Islet of Langerhans (tissue), 1 donor: ENCODE results near the gene C9orf85.

ENCODE experiments used
- FAIRE-seq: peaks from one replicate; lab custom pipeline; 2011; peaks lifted over from hg19 to GRCh38; lab: Jason Lieb, UNC

The C9orf85 gene

GRCh38 chr9:71904076-71904475, 7.4 kb upstream of the C9orf85 start:
- no peak for FAIRE-seq

GRCh38 chr9:71908825-71909224, 2.6 kb upstream of the C9orf85 start:
- no peak for FAIRE-seq

DNA sequence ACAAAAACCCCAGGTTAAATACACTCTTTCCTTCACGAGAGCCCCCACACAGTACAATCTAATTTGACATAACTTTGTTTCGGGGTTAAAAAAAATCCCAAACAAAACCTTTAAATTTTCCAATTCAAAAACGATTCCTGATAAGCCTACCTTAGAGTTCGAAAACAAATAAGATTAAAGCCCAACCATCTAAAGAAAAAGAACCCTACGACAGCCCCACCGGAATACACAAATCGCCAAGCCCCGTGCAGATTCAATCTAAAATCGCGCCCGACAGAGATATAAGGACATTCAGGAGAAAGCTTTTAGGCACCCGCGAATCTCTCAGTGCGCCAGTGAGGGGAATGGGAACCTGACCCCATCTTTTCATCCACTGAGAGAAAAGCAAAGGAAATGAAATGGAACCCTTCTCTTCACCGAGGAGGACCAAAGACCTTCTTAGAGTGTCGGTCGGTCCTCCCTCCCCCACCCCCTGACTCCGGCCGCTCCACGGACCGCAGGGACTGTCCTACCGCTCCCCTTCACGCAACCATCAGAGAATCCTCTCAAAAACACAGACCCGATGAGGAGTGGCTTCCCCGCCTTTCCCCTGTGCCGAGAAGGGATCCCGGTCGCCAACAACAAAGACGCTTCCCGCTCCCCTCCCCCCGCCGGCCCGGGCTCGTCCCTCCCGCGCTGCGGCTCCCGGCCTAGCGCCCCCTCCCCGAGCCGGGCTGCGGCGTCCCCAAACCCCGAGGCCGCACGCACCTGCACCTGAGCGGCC, 1.4 kb upstream of the C9orf85 start:
- no peak for FAIRE-seq

GRCh38 chr9:71910650-71911060, 784 bp upstream of the C9orf85 start:
- no peak for FAIRE-seq

- no peak for FAIRE-seq
Measured at GRCh38 chr9:71911908-71912335, 483 bp downstream of the C9orf85 start.

GRCh38 chr9:71915495-71915894, 4.1 kb downstream of the C9orf85 start:
- FAIRE-seq = no peak

GRCh38 chr9:71916834-71917534, 5.5 kb downstream of the C9orf85 start:
- FAIRE-seq = no peak

DNA sequence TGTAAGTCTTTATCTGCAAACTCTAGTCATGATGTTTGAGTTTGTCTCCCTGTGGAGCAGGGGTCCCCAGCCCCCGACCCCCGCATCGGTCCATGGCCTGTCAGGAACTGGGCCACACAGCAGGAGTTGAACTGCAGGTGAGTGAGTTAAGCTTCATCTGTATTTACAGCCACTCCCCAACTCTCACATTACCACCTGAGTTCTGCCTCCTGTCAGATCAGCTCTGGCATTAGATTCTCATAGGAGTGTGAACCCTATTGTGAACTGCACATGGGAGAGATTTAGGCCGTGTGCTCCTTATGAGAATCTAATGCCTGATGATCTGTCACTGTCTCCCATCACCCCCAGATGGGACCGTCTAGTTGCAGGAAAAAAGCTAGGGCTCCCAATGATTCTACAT, 7.0 kb downstream of the C9orf85 start:
- no peak for FAIRE-seq

DNA sequence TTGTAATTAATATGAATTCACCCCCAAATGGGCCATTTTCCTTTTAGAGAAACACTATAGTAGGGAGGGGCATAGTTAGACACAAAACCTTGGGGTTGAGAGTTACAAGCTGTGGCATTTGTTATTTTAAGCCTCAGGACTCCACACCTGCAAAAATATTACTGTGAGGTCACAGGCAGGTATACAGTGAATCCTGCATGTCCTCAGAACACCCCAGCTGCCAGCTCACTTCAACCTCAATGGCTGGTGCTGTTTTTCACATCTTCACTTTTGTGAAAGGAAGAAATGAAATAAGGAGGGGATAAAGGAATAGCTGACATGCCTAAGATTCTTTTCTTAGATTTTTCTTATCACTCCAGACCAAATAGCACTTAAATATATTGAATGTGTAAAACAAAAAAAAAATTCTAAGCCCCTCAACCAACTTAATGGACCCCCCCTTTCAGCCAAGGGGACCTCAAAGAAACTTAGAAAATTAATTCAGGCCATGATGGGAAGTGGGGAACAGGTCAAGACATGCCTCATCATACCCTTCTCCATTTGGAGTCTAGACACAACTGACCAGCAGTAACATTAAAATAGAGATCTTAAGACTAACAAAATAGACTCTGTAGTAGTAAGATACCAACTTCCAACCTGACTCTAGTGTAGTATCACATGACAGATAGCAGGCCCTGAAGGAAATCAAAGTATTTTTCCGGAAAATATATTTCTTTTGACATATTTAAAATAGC, 9.2 kb downstream of the C9orf85 start:
- no peak for FAIRE-seq

GRCh38 chr9:71921190-71921814, 9.9 kb downstream of the C9orf85 start:
- no peak for FAIRE-seq

DNA sequence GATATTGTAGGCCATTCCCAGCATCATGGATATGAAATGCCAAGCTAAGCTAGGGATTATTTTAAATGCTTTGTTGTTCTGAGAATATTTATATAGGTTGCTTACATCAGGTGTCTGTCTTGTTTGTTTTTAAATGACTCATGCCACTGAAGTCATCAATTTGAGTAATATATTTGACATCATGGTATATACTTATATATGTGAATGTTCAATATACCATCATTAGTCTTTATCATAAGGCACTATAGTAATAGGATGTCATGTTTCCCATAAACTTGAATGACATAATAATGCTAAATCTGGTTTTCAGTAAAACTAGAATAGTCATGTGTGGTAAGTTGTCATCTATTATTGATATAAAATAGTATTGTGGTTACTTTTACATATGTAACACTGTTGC, 13.1 kb downstream of the C9orf85 start:
- peak; percentile 30 for FAIRE-seq

DNA sequence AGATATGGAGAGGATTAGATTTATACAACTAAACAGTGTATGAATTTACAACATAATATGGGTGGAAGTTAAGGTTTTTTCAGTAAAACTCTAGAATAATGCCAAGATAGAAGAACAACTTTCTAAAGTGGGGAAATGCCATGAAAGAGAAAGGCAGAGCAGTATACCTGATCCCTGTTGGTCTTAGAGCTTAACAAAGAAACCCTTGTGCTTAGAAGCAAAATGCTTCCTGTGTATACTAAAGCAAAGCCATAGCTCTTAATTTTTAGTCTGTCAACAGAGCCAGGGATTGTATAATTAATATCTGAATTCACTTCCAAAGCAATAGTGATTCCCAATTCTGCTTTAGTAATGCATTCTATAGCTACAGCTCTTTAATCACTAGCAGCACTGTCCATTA, 14.4 kb downstream of the C9orf85 start:
- FAIRE-seq = no peak

- no peak for FAIRE-seq
Measured at GRCh38 chr9:71928376-71928775, 16.9 kb downstream of the C9orf85 start.

- no peak for FAIRE-seq
Measured at GRCh38 chr9:71928806-71929205, 17.4 kb downstream of the C9orf85 start.

DNA sequence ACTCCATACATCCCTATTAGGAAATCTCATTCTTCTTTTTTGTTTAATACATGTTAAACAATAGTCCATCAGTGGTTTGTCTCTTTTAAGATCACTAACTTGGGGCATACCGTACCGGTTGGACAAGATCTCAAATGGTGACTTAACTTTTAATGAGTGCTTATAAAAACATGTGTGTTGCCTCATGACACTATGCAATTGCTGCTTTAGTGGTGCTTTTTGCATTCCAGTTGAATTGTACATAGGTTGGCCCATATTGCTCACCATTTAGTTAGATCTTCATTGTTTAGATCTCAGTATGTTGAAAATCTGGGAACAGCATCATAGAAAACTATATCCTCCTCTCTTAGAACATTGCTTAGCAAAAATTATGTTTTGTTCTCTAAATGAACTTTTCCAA, 17.8 kb downstream of the C9orf85 start:
- FAIRE-seq = no peak

DNA sequence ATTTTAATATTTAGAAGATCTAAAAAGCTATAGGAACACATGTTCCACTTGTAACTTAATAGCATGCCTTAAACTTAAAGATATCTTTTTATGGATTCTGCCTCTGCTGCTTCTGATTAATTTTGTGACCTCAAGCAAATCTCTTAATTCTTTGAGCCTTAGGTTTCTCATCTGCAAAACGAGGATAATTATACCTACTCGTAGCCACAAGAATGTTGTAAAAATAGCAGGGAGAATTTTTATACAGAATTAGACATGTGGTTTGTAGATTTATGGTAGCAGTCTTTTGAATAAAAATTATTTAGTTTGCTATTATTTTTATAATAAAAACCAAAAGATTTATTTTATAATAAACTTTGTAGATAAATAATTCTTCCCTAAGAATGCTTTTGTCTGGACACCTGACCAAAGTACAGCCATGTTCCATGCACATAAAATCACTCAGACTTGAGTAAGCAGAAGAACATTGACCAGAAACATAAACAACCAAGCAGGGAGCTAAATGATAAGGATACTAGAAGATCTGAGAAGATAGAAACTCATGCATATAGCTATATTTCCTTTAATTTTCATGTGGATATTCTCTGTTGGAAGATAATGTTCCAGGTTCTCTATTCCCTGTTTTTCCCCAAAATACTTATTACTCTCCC, 18.5 kb downstream of the C9orf85 start:
- no peak for FAIRE-seq

DNA sequence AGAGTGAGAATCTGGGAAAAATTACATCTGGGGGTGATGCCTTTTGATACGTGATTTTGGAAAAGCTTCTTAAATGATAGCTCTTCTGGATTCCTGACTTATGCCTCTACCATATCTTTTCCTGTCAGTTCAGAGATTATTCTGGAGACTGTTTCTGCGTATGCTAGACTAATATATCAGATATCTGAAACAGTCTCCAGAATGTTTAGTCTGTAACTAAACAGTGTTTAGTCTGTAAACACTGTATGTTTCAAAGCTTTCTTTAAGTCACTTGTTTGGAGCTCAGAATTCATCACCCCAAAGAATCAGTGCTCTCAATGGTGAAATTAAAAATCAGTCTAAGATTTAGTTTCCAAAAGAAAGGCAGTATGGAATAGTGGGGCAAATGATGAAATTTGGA, 19.7 kb downstream of the C9orf85 start:
- FAIRE-seq = no peak

GRCh38 chr9:71936066-71936465, 24.6 kb downstream of the C9orf85 start:
- FAIRE-seq = no peak

DNA sequence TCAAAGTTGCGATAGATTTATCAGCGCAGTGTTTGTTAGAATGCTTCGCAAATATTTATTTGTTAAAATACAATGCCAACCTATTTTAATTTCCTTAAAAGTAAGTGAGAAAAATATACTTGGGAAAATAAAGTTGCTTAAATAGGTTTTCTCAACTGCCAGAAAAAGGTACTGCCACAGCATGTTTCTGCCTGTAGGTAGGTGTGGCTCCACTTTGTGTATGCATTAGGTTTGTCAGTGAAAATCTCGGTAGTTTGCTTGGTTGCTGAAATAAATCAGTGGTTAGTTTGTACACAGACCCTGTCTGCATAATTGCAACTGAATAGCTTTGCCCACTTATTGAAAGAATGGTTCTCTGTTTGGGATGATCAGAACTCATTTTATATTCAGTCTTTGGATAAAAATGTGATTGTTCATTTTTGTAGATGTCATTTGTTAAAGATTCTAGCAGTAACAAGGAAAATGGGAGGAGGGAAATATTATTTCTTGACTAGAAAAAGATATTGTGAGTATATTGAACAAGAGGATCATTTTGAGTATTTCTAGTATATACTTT, 25.7 kb downstream of the C9orf85 start:
- FAIRE-seq = peak; percentile 86

DNA sequence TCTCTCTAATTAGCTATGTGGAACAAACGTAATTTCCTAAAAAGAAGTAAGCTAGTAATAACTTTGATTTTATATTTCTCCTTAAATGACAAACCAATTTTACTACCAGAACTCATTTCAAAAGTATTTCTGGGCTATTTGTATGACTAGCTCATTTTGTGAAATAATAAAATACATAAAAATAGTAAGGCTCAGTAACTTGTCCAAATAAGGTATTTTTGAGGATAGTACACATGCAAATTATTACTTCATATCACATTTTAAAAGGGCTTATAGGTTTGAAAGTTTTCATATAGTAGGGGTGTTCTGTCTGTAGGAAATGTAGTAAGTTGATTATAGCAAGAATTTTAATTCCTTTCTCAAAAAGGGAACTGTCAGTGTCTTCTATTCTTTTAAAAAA, 26.5 kb downstream of the C9orf85 start:
- no peak for FAIRE-seq

- FAIRE-seq = no peak
Measured at GRCh38 chr9:71941060-71941568, 29.7 kb downstream of the C9orf85 start.
